Gastroesophageal sphincter (tissue), 4 donors: Measurements from ENCODE around the gene KLHDC8A. TPM values are rescaled to one million over a fixed set of nuclear protein-coding genes. Genes with fewer than 3 reads are reported as not detected.
A peak's percentile ranks its signal among the peaks of the same experiment; 100 is the strongest.

Source experiments
- ATAC-seq: fragments of 150-250 bp; one replicate; pipeline ENCODE4 v1.9.1; 2016; ENCODE audit warnings: mild to moderate bottlenecking, moderate library complexity
- H3K27ac ChIP-seq, 4 donors: fragments of 200-600 bp; sonication (generic) in 3 of 4; 1 replicate in 3 of 4; 2 replicates in 1 of 4; pipeline ENCODE4 v1.5.1; 2016 to 2019
- H3K27me3 ChIP-seq: fragments of 200-600 bp; sonication (generic); one replicate; pipeline ENCODE4 v1.5.1; 2019
- H3K36me3 ChIP-seq, 2 donors: fragments of 200-600 bp; sonication (generic); one replicate each; pipeline ENCODE4 v1.5.1; 2019; ENCODE audit warnings: control low read depth in 1 of 2
- H3K4me1 ChIP-seq, 3 donors: fragments of 200-600 bp; sonication (generic); 1 replicate in 2 of 3; 2 replicates in 1 of 3; pipeline ENCODE4 v1.5.1; 2016 to 2019; ENCODE audit warnings: control low read depth in 2 of 3
- H3K4me3 ChIP-seq, 2 donors: fragments of 200-600 bp; sonication (generic); one replicate each; pipeline ENCODE4 v1.5.1; 2019; ENCODE audit warnings: mild to moderate bottlenecking in 1 of 2, moderate library complexity in 1 of 2
- H3K9me3 ChIP-seq, 3 donors: fragments of 200-600 bp; sonication (generic); one replicate each; pipeline ENCODE4 v1.5.1; 2017 to 2019; ENCODE audit warnings: control low read depth in 2 of 3
- CTCF ChIP-seq, 4 experiments: fragments of 200-600 bp in 2 of 4; fragments of 450-650 bp in 2 of 4; sonication (generic) in 1 of 4; IDR thresholded peaks; one replicate each; pipeline ENCODE4 v1.5.1; 2017 to 2019; ENCODE audit warnings: antibody characterized with exemption in 4 of 4, mild to moderate bottlenecking in 2 of 4, moderate library complexity in 2 of 4
- EP300 ChIP-seq: sonication (generic); formaldehyde crosslinking; IDR thresholded peaks from one replicate; pipeline ENCODE4 v1.6.1; 2017; ENCODE audit warnings: antibody characterized with exemption, mild to moderate bottlenecking
- POLR2A ChIP-seq, 2 donors: fragments of 450-650 bp; IDR thresholded peaks; one replicate each; pipeline ENCODE4 v1.6.1; 2017; ENCODE audit warnings: antibody characterized with exemption in 2 of 2, mild to moderate bottlenecking in 2 of 2, moderate library complexity in 1 of 2
- POLR2AphosphoS5 ChIP-seq: sonication (generic); formaldehyde crosslinking; IDR thresholded peaks from one replicate; pipeline ENCODE4 v1.6.1; 2017; ENCODE audit warnings: antibody characterized with exemption
- WGBS, 2 donors: methylation state at CpG; one replicate each; pipeline ENCODE4 v1.1.5; 2018; ENCODE audit warnings: low coverage in 1 of 2; 5-methylcytosine and 5-hydroxymethylcytosine counted together
- total RNA-seq, 4 donors: library from RNA; depleted of rRNA; stranded (reverse); fragments of >200 nt; gene quantifications; one replicate each; pipeline ENCODE4 v1.1.0, GENCODE V29; 2016

KLHDC8A gene
- total RNA-seq, 4 donors from 2014 or later, result 0.16 to 0.40 (median 0.31) TPM; not detected in 1

GRCh38 chr1:205360891-205361290, 4.2 kb upstream of the KLHDC8A start:
- no peak for ATAC-seq
- Histone ChIP-seq H3K36me3 (no peaks in the 10 kb centered on the region), H3K27ac (no peak overlapping the region), H3K9me3 (no peaks in the 10 kb centered on the region), H3K27me3 (peaks cover 22% of the 10 kb centered on the region), H3K4me3 (no peak overlapping the region), H3K4me1 (peaks cover 0 to 7% (median 0%) of the 10 kb centered on the region in 3 donors)
- no peak for TF ChIP-seq POLR2A (IDR thresholded peaks at IDR 0.05)
- no peak for TF ChIP-seq CTCF (IDR thresholded peaks at IDR 0.05)
- no peak for TF ChIP-seq EP300
- TF ChIP-seq POLR2AphosphoS5, result no peak
- 60 to 68% methylated on average over 1 to 4 of the region's 4 CpGs for WGBS, 2 donors

- peak overlapping the region in 2 of 4 donors; percentile 9 to 40 for H3K27ac ChIP-seq
- WGBS, 2 donors, result 47 to 53% methylated on average over 4 to 10 of the region's 11 CpGs
- TF ChIP-seq POLR2AphosphoS5 (no peak), POLR2A (IDR thresholded peaks at IDR 0.05) (no peak), CTCF (IDR thresholded peaks at IDR 0.05) (no peak), EP300 (no peak)
- peaks cover 25% of the 10 kb centered on the region for H3K27me3 ChIP-seq
- no peaks in the 10 kb centered on the region for H3K36me3 ChIP-seq
- H3K4me3 ChIP-seq, result no peak overlapping the region
- no peaks in the 10 kb centered on the region for H3K9me3 ChIP-seq
- no peak for ATAC-seq
- peaks cover 0 to 7% (median 0%) of the 10 kb centered on the region in 3 donors for H3K4me1 ChIP-seq
These were observed 3.2 kb upstream of the KLHDC8A start for GRCh38 chr1:205359771-205360565.

GRCh38 chr1:205358579-205358978, 1.9 kb upstream of the KLHDC8A start:
- Histone ChIP-seq H3K4me1 (peaks cover 0 to 7% (median 0%) of the 10 kb centered on the region in 3 donors), H3K36me3 (no peaks in the 10 kb centered on the region), H3K9me3 (no peaks in the 10 kb centered on the region), H3K27ac (no peak overlapping the region), H3K4me3 (no peak overlapping the region), H3K27me3 (peaks cover 25% of the 10 kb centered on the region)
- TF ChIP-seq POLR2A (IDR thresholded peaks at IDR 0.05), result no peak
- no peak for TF ChIP-seq POLR2AphosphoS5
- TF ChIP-seq CTCF (IDR thresholded peaks at IDR 0.05), result no peak
- no peak for TF ChIP-seq EP300
- ATAC-seq, result no peak

- Histone ChIP-seq H3K4me3 (no peak overlapping the region), H3K27me3 (peaks cover 25% of the 10 kb centered on the region), H3K36me3 (no peaks in the 10 kb centered on the region), H3K27ac (no peak overlapping the region), H3K9me3 (no peaks in the 10 kb centered on the region), H3K4me1 (peaks cover 0 to 7% (median 0%) of the 10 kb centered on the region in 3 donors)
- TF ChIP-seq CTCF (IDR thresholded peaks at IDR 0.05) (no peak), POLR2A (IDR thresholded peaks at IDR 0.05) (no peak), EP300 (no peak), POLR2AphosphoS5 (no peak)
- ATAC-seq, result no peak
- 83 to 95% methylated on average over 3 of the region's 3 CpGs for WGBS, 2 donors
These were observed 845 bp upstream of the KLHDC8A start for GRCh38 chr1:205357567-205357966.

GRCh38 chr1:205355075-205355453, 1.7 kb downstream of the KLHDC8A start:
- Histone ChIP-seq H3K27me3 (peaks cover 25% of the 10 kb centered on the region), H3K27ac (no peak overlapping the region), H3K4me1 (peaks cover 0 to 7% (median 0%) of the 10 kb centered on the region in 3 donors), H3K4me3 (no peak overlapping the region), H3K36me3 (no peaks in the 10 kb centered on the region), H3K9me3 (no peaks in the 10 kb centered on the region)
- WGBS, 2 donors, result 75% methylated on average over 3 of the region's 3 CpGs; no CpG with 5 or more reads in 1 of the 2 donors
- TF ChIP-seq POLR2A (IDR thresholded peaks at IDR 0.05) (no peak), CTCF (IDR thresholded peaks at IDR 0.05) (no peak), POLR2AphosphoS5 (no peak), EP300 (no peak)
- ATAC-seq, result no peak
